Naive thymus-derived CD4-positive, alpha-beta T cell (primary cell): Measurements from ENCODE around the gene CIDEC. TPM values are rescaled to one million over a fixed set of nuclear protein-coding genes. Genes with fewer than 3 reads are reported as not detected.
"Not testable (repeated sequence)": the region's sequence is repeated elsewhere in the genome, so short reads cannot be mapped to it uniquely, and the experiment has no call there.

Experiments used
- ATAC-seq: fragments of 150-1000 bp; cut with Tn5 transposase; 2 replicates; pipeline ENCODE4 v1.10.0; 2021; ENCODE audit warnings: mild to moderate bottlenecking, moderate library complexity
- CTCF ChIA-PET: fragments of 350-600 bp; sonication (Branson Sonifier 250); formaldehyde crosslinking; loops from one replicate; lab custom pipeline; 2021; ENCODE audit warnings: antibody characterized with exemption; lab: Charles Lee
- POLR2A ChIA-PET: fragments of 350-600 bp; sonication (Branson Sonifier 250); formaldehyde crosslinking; loops from one replicate; lab custom pipeline; 2021; ENCODE audit warnings: antibody characterized with exemption, inconsistent platforms; lab: Charles Lee
- DNase-seq, 9 donors: peaks; one replicate each; pipeline versions ENCODE4 v3.0.0 to v3.0.0-alpha.2; 2020 to 2022; ENCODE audit warnings: mixed read lengths in 1 of 9
- H3K27ac ChIP-seq: one replicate; pipeline ENCODE4 v1.7.0; 2013; ENCODE audit warnings: mild to moderate bottlenecking, low read depth, low read length, moderate library complexity
- H3K27me3 ChIP-seq, 2 donors: one replicate each; pipeline ENCODE4 v1.7.0; 2013; ENCODE audit warnings: low read length in 2 of 2, mild to moderate bottlenecking in 2 of 2, moderate library complexity in 2 of 2; ENCODE audit not compliant: control insufficient read depth in 2 of 2, insufficient read depth in 2 of 2
- H3K36me3 ChIP-seq, 3 experiments: 1 replicate in 2 of 3; 2 replicates in 1 of 3; pipeline ENCODE4 v1.7.0; 2013; ENCODE audit warnings: low read length in 3 of 3, mild to moderate bottlenecking in 3 of 3, moderate library complexity in 1 of 3; ENCODE audit not compliant: insufficient read depth in 3 of 3, control insufficient read depth in 2 of 3
- H3K4me1 ChIP-seq, 2 donors: one replicate each; pipeline ENCODE4 v1.7.0; 2013; ENCODE audit warnings: low read length in 2 of 2, mild to moderate bottlenecking in 2 of 2, moderate library complexity in 1 of 2; ENCODE audit not compliant: control insufficient read depth in 2 of 2, insufficient read depth in 2 of 2
- H3K4me3 ChIP-seq: 2 replicates; pipeline ENCODE4 v1.7.0; 2013; ENCODE audit warnings: mild to moderate bottlenecking, low read length
- H3K9me3 ChIP-seq, 3 experiments: 1 replicate in 2 of 3; 2 replicates in 1 of 3; pipeline ENCODE4 v1.7.0; 2013; ENCODE audit warnings: low read length in 3 of 3; ENCODE audit not compliant: control insufficient read depth in 2 of 3
- H3K27ac Mint-ChIP-seq, 9 donors: one replicate each; pipeline ENCODE4 v1.8.0; 2020 to 2022; ENCODE audit warnings: mixed read lengths in 9 of 9, mild to moderate bottlenecking in 8 of 9, moderate library complexity in 5 of 9, inconsistent platforms in 2 of 9
- H3K27me3 Mint-ChIP-seq, 5 donors: one replicate each; pipeline ENCODE4 v1.8.0; 2021 to 2022; ENCODE audit warnings: mixed read lengths in 5 of 5, mild to moderate bottlenecking in 1 of 5
- H3K36me3 Mint-ChIP-seq, 5 donors: one replicate each; pipeline ENCODE4 v1.8.0; 2020 to 2022; ENCODE audit warnings: mixed read lengths in 5 of 5, mild to moderate bottlenecking in 3 of 5, inconsistent platforms in 1 of 5
- H3K4me1 Mint-ChIP-seq, 7 donors: one replicate each; pipeline ENCODE4 v1.8.0; 2020 to 2022; ENCODE audit warnings: mixed read lengths in 7 of 7, mild to moderate bottlenecking in 3 of 7, inconsistent platforms in 1 of 7
- H3K4me3 Mint-ChIP-seq, 10 donors: one replicate each; pipeline ENCODE4 v1.8.0; 2020 to 2022; ENCODE audit warnings: mild to moderate bottlenecking in 10 of 10, mixed read lengths in 10 of 10, moderate library complexity in 6 of 10, inconsistent platforms in 2 of 10
- H3K9me3 Mint-ChIP-seq, 11 donors: one replicate each; pipeline ENCODE4 v1.8.0; 2020 to 2022; ENCODE audit warnings: mixed read lengths in 11 of 11, mild to moderate bottlenecking in 4 of 11, inconsistent platforms in 1 of 11, moderate library complexity in 1 of 11
- intact Hi-C, 2 donors: fragments of 100-400 bp; cut with micrococcal nuclease; formaldehyde crosslinking; loops; one replicate each; pipeline ENCODE4 v1.15.1; 2023
- polyA plus RNA-seq, 2 donors: library from polyadenylated mRNA; unstranded; fragments of 300-500 nt; fragmentation: Illumina TruSeq; gene quantifications; one replicate each; pipeline ENCODE4 v1.2.3, GENCODE V29; 2021
- total RNA-seq, 6 experiments: library from RNA in 5 of 6; stranded (reverse) in 5 of 6; gene quantifications; 1 replicate in 5 of 6; 2 replicates in 1 of 6; pipeline ENCODE4 v1.2.3 and lab custom pipeline; 2021 to 2026

The CIDEC gene
- total and polyA plus RNA-seq, 7 experiments from 2014 or later = not detected

DNA sequence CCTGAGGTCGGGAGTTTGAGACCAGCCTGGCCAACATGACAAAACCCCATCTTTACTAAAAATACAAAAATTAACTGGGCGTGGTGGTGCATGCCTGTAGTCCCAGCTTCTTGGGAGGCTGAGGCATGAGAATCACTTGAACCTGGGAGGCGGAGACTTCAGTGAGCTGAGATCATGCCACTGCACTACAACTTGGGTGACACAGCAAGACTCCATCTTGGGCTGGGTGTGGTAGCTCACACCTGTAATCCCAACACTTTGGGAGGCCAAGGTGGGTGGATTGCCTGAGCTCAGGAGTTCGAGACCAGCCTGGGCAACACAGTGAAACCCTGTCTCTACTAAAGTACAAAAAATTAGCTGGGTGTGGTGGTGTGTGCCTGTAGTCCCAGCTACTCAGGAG is 3.8 kb downstream of the CIDEC start:
- H3K27me3 ChIP-seq, H3K9me3 ChIP-seq, H3K4me1 Mint-ChIP-seq, DNase-seq, H3K36me3 Mint-ChIP-seq, H3K27me3 Mint-ChIP-seq, ATAC-seq, intact Hi-C loops, H3K4me1 ChIP-seq, H3K27ac ChIP-seq, H3K36me3 ChIP-seq, H3K27ac Mint-ChIP-seq, POLR2A ChIA-PET, H3K4me3 Mint-ChIP-seq, H3K9me3 Mint-ChIP-seq, H3K4me3 ChIP-seq, CTCF ChIA-PET: not testable (repeated sequence)

DNA sequence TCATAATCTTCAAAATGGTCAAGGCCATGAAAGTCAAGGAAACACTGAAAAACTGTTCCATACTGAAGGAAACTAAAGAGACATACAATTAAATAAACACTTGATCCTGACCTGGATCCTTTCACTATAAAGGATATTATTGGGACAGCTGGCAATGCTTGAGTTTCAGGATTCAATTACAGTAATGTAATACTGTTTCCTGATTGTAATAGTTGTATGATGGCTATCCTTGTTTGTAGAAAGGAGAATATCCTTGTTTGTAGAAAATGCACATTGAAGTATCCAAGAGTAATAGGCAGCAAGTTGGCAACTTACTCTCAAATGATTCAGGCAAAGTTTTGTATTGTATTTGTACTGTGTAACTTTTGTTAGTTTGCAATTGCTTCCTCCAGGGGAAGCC is 4.6 kb downstream of the CIDEC start:
- no peak for DNase-seq
- H3K27me3 Mint-ChIP-seq = peaks cover 0 to 4% (median 0%) of the 10 kb centered on the region in 5 donors
- no peak overlapping the region for H3K4me3 Mint-ChIP-seq
- H3K4me1 Mint-ChIP-seq = peaks cover 0 to 2% (median 0%) of the 10 kb centered on the region in 7 donors
- peak overlapping the region in 1 of 9 donors; percentile 16 for H3K27ac Mint-ChIP-seq
- ATAC-seq = no peak
- no peaks in the 10 kb centered on the region for H3K36me3 Mint-ChIP-seq
- no peak overlapping the region for H3K27ac ChIP-seq
- ChIA-PET CTCF (no interaction called here), POLR2A (no interaction called here)
- intact Hi-C loops = no loop called here
- H3K9me3 Mint-ChIP-seq = no peaks in the 10 kb centered on the region
- no peaks in the 10 kb centered on the region for H3K36me3 ChIP-seq
- no peaks in the 10 kb centered on the region for H3K27me3 ChIP-seq
- no peak overlapping the region for H3K4me3 ChIP-seq
- no peaks in the 10 kb centered on the region for H3K4me1 ChIP-seq
- H3K9me3 ChIP-seq = no peaks in the 10 kb centered on the region

DNA sequence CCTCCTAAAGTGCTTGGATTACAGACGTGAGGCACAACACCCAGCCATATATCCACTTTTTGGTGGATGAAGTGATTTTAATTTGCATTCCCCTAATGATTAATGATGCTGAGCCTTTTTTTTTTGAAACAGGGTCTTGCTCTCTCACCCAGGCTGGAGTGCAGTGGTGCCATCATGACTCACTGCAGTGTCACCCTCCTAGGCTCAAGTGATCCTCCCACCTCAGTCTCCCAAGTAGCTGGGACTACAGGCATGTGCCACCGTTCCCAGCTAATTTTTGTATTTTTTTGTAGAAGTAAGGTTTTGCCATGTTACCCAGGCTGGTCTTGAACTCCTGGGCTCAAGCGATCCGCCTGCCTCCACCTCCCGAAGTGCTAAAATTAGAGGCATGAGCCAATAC is 8.0 kb downstream of the CIDEC start:
- DNase-seq, CTCF ChIA-PET, ATAC-seq, H3K27me3 ChIP-seq, H3K4me3 ChIP-seq, H3K36me3 ChIP-seq, H3K27me3 Mint-ChIP-seq, H3K27ac ChIP-seq, H3K9me3 Mint-ChIP-seq, H3K27ac Mint-ChIP-seq, H3K4me3 Mint-ChIP-seq, H3K36me3 Mint-ChIP-seq, H3K4me1 Mint-ChIP-seq, H3K9me3 ChIP-seq, H3K4me1 ChIP-seq, intact Hi-C loops: not testable (repeated sequence)
- POLR2A ChIA-PET = interaction anchor here (0.6 kb wide), 1 partner anchor 61 kb away, joined by 3 read pairs; no protein-coding TSS in a partner anchor

- Histone ChIP-seq H3K4me3 (no peak overlapping the region), H3K4me1 (no peaks in the 10 kb centered on the region), H3K27me3 (no peaks in the 10 kb centered on the region), H3K27ac (no peak overlapping the region), H3K36me3 (no peaks in the 10 kb centered on the region), H3K9me3 (no peaks in the 10 kb centered on the region)
- no peak overlapping the region for H3K27ac Mint-ChIP-seq
- CTCF ChIA-PET = no interaction called here
- intact Hi-C loops = no loop called here
- ATAC-seq (no peak), DNase-seq (no peak)
- no peaks in the 10 kb centered on the region for H3K27me3 Mint-ChIP-seq
- no peak overlapping the region for H3K4me3 Mint-ChIP-seq
- peaks cover 0 to 2% (median 0%) of the 10 kb centered on the region in 7 donors for H3K4me1 Mint-ChIP-seq
- H3K9me3 Mint-ChIP-seq = no peaks in the 10 kb centered on the region
- no peaks in the 10 kb centered on the region for H3K36me3 Mint-ChIP-seq
- POLR2A ChIA-PET = interaction anchor here (0.6 kb wide), 2 partner anchors 27 to 28 kb away, joined by 3 to 4 read pairs; no protein-coding TSS in a partner anchor
Measured at GRCh38 chr3:9870978-9871377, 9.1 kb downstream of the CIDEC start.

GRCh38 chr3:9869955-9870354 is 10.1 kb downstream of the CIDEC start:
- POLR2A ChIA-PET = no interaction called here
- Mint-ChIP-seq H3K9me3 (no peaks in the 10 kb centered on the region), H3K4me3 (no peak overlapping the region), H3K36me3 (no peaks in the 10 kb centered on the region), H3K27ac (no peak overlapping the region), H3K4me1 (peaks cover 0 to 2% (median 0%) of the 10 kb centered on the region in 7 donors), H3K27me3 (no peaks in the 10 kb centered on the region)
- H3K4me1 ChIP-seq = no peaks in the 10 kb centered on the region
- H3K9me3 ChIP-seq = no peaks in the 10 kb centered on the region
- no peak overlapping the region for H3K27ac ChIP-seq
- H3K36me3 ChIP-seq = no peaks in the 10 kb centered on the region
- CTCF ChIA-PET = no interaction called here
- ATAC-seq (no peak), DNase-seq (no peak)
- intact Hi-C loops = no loop called here
- no peak overlapping the region for H3K4me3 ChIP-seq
- no peaks in the 10 kb centered on the region for H3K27me3 ChIP-seq

DNA sequence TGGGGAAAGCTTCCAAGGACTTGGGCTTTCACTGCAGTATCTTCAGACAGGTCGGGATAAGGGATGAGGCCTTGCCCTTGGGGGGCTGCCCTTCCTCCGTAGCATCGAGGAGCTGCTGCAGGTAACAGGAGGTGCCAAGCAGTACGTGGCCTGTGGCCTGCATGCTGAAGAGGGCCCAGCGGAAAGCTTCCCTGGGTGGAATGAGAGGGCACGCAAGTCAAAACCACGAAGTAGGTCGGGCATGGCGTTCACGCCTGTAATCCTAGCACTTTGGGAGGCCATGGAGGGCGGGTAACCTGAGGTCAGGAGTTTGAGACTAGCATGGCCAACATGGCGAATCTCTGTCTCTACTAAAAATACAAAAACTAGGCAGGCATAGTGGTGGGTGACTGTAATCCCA is 12.9 kb downstream of the CIDEC start:
- Histone ChIP-seq H3K4me1 (peaks cover 0 to 3% of the 10 kb centered on the region in 2 donors), H3K4me3 (no peak overlapping the region), H3K9me3 (no peaks in the 10 kb centered on the region), H3K27ac (no peak overlapping the region), H3K27me3 (no peaks in the 10 kb centered on the region), H3K36me3 (no peaks in the 10 kb centered on the region)
- Mint-ChIP-seq H3K4me3 (no peak overlapping the region), H3K27ac (no peak overlapping the region), H3K36me3 (no peaks in the 10 kb centered on the region), H3K4me1 (peaks cover 0 to 7% (median 0%) of the 10 kb centered on the region in 7 donors), H3K27me3 (peaks cover 1 to 7% (median 3%) of the 10 kb centered on the region in 5 donors), H3K9me3 (no peaks in the 10 kb centered on the region)
- CTCF ChIA-PET = no interaction called here
- POLR2A ChIA-PET = no interaction called here
- DNase-seq = no peak
- intact Hi-C loops = no loop called here
- no peak for ATAC-seq

DNA sequence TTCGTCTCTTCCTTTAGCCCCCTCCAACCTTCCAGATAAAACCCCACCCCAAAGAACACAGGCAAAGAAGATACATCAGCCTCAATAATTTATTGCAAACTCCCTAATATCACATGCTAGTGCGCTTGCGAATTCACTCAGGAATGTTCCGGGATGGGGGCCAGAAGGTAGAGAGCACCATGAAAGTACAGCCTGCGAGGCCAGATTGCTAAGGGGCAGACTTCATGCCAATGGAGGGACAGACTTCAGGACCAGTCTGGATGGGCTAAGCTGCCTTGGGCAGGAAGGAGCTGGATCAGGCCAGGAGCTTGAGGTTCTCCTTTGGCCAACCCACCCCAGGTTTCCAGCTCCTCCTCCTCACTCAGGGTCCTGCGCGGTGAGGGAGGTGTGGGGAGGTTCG is 13.4 kb downstream of the CIDEC start:
- Mint-ChIP-seq H3K4me1 (peaks cover 0 to 11% (median 0%) of the 10 kb centered on the region in 7 donors), H3K4me3 (no peak overlapping the region), H3K9me3 (no peaks in the 10 kb centered on the region), H3K36me3 (no peaks in the 10 kb centered on the region), H3K27me3 (peaks cover 4 to 12% (median 7%) of the 10 kb centered on the region in 5 donors), H3K27ac (no peak overlapping the region)
- Histone ChIP-seq H3K36me3 (no peaks in the 10 kb centered on the region), H3K9me3 (no peaks in the 10 kb centered on the region), H3K27me3 (no peaks in the 10 kb centered on the region), H3K4me1 (peaks cover 0 to 3% of the 10 kb centered on the region in 2 donors), H3K4me3 (no peak overlapping the region), H3K27ac (no peak overlapping the region)
- intact Hi-C loops = no loop called here
- no peak for DNase-seq
- ATAC-seq = no peak
- CTCF ChIA-PET = interaction anchor here (0.6 kb wide), 1 partner anchor 33 kb away, joined by 4 read pairs; no protein-coding TSS in a partner anchor
- POLR2A ChIA-PET = no interaction called here
